ENCODE results near the gene RUBCNL.

Gene RUBCNL

GRCh38 chr13:46396341-46396740 is 9.3 kb upstream of the RUBCNL start:
- no peak for TF ChIP-seq CTCF (conservative IDR thresholded peaks at IDR 0.05; ENCODE audit: low read depth)
- POLR2A ChIA-PET (ENCODE audit: low non-redundant PET): no interaction called here
- CTCF ChIA-PET: interaction anchor here (0.6 kb wide), 1 partner anchor 1509 kb away, joined by 5 read pairs; no protein-coding TSS in a partner anchor
- no peak overlapping the region for H3K27ac ChIP-seq
- no peak for DNase-seq (ENCODE audit: low spot score)

- H3K27ac ChIP-seq: no peak overlapping the region
- no peak for DNase-seq (ENCODE audit: low spot score)
- TF ChIP-seq CTCF (conservative IDR thresholded peaks at IDR 0.05; ENCODE audit: low read depth): no peak
- ChIA-PET CTCF (no interaction called here), POLR2A (ENCODE audit: low non-redundant PET) (no interaction called here)
These were observed 5.9 kb upstream of the RUBCNL start for GRCh38 chr13:46392967-46393366.

GRCh38 chr13:46389457-46390451 is 2.7 kb upstream of the RUBCNL start:
- no peak overlapping the region for H3K27ac ChIP-seq
- no peak for DNase-seq (ENCODE audit: low spot score)
- POLR2A ChIA-PET (ENCODE audit: low non-redundant PET): no interaction called here
- TF ChIP-seq CTCF (conservative IDR thresholded peaks at IDR 0.05; ENCODE audit: low read depth): no peak
- CTCF ChIA-PET: interaction anchor here (0.6 kb wide), 2 partner anchors 55 to 375 kb away, joined by 5 read pairs; no protein-coding TSS in a partner anchor

GRCh38 chr13:46388846-46389245 is 1.8 kb upstream of the RUBCNL start:
- peak; percentile 46 for DNase-seq (ENCODE audit: low spot score)
- ChIA-PET CTCF (interaction anchor here (0.6 kb wide), 1 partner anchor 14 kb away, joined by 4 read pairs; no protein-coding TSS in a partner anchor), POLR2A (ENCODE audit: low non-redundant PET) (no interaction called here)
- H3K27ac ChIP-seq: no peak overlapping the region
- no peak for TF ChIP-seq CTCF (conservative IDR thresholded peaks at IDR 0.05; ENCODE audit: low read depth)

GRCh38 chr13:46388308-46388707 is 1.3 kb upstream of the RUBCNL start:
- ChIA-PET CTCF (interaction anchor here (0.6 kb wide), 1 partner anchor 13 kb away, joined by 4 read pairs; no protein-coding TSS in a partner anchor), POLR2A (ENCODE audit: low non-redundant PET) (no interaction called here)
- H3K27ac ChIP-seq: no peak overlapping the region
- no peak for TF ChIP-seq CTCF (conservative IDR thresholded peaks at IDR 0.05; ENCODE audit: low read depth)
- no peak for DNase-seq (ENCODE audit: low spot score)

GRCh38 chr13:46386392-46387063 is 524 bp downstream of the RUBCNL start:
- ChIA-PET POLR2A (ENCODE audit: low non-redundant PET) (no interaction called here), CTCF (interaction anchor here (0.6 to 1.0 kb wide), 2 partner anchors 8 to 16 kb away, joined by 3 read pairs; no protein-coding TSS in a partner anchor)
- H3K27ac ChIP-seq: no peak overlapping the region
- TF ChIP-seq CTCF (conservative IDR thresholded peaks at IDR 0.05; ENCODE audit: low read depth): no peak
- no peak for DNase-seq (ENCODE audit: low spot score)
